ENCODE data around the gene NPBWR2. TPM values are rescaled to one million over a fixed set of nuclear protein-coding genes. Genes with fewer than 3 reads are reported as not detected.

Gene NPBWR2
- total and polyA plus RNA-seq, 2 experiments from 2014 or later = not detected

GRCh38 chr20:64110411-64111068, 3.2 kb upstream of the NPBWR2 start (continued):
- no peak for TF ChIP-seq ZNF462 (CRISPR knock-in tag; IDR thresholded peaks at IDR 0.05)
- no peak for TF ChIP-seq STAT1 (IDR thresholded peaks at IDR 0.05; ENCODE audit: unreplicated experiment)
- no peak for TF ChIP-seq EZH2 (IDR thresholded peaks at IDR 0.05; ENCODE audit: low read depth, unreplicated experiment)
- TF ChIP-seq CREB1 (CRISPR knock-in tag; IDR thresholded peaks at IDR 0.05; ENCODE audit: low read depth) = no peak
- no peak for TF ChIP-seq POLR2AphosphoS5 (IDR thresholded peaks at IDR 0.05; ENCODE audit: low read depth)

- Mint-ChIP-seq H3K36me3 (ENCODE audit: low read depth) (no peaks in the 10 kb centered on the region), H3K4me3 (no peak overlapping the region), H3K4me1 (no peaks in the 10 kb centered on the region; the same call in 2 of the 3 replicates), H3K27ac (no peak overlapping the region), H3K27me3 (ENCODE audit: insufficient read depth, low read depth, poor library complexity) (peaks cover 7% of the 10 kb centered on the region), H3K9me3 (no peaks in the 10 kb centered on the region; the same call in 2 of the 3 replicates)
- Histone ChIP-seq H3K4me3 (no peak overlapping the region), H2AFZ (no peak overlapping the region), H3K79me2 (replicated peaks; ENCODE audit: insufficient read depth) (no peaks in the 10 kb centered on the region), H3K9me2 (ENCODE audit: insufficient read depth) (no peaks in the 10 kb centered on the region), H3K4me1 (ENCODE audit: insufficient read depth) (no peaks in the 10 kb centered on the region), H3K4me2 (no peak overlapping the region), H3K27ac (ENCODE audit: low read depth) (no peak overlapping the region), H3K27me3 (ENCODE audit: insufficient read depth) (no peaks in the 10 kb centered on the region), H4K20me1 (replicated peaks; ENCODE audit: insufficient read depth) (no peaks in the 10 kb centered on the region), H3F3A (replicated peaks; ENCODE audit: low read depth) (no peaks in the 10 kb centered on the region), H3K36me3 (ENCODE audit: insufficient read depth) (no peaks in the 10 kb centered on the region)
- TF ChIP-seq NANOG (IDR thresholded peaks at IDR 0.05; ENCODE audit: borderline replicate concordance) = no peak
- ATAC-seq (no peak), DNase-seq (ENCODE audit: low spot score) (peak; percentile 0)
These were observed 2.5 kb upstream of the NPBWR2 start for GRCh38 chr20:64109831-64110391.

All from GM23338 (cell line).